Uterus (tissue), 4 donors: ENCODE data around the gene JOSD1. TPM values are rescaled to one million over a fixed set of nuclear protein-coding genes. Genes with fewer than 3 reads are reported as not detected.

Source experiments
- DNase-seq, 2 donors: peaks; one replicate each; pipeline ENCODE4 v3.0.0-alpha.2; 2019 to 2020
- H3K27ac ChIP-seq, 2 donors: fragments of 200-600 bp; sonication (generic); 1 replicate in 1 of 2; 2 replicates in 1 of 2; pipeline ENCODE4 v1.5.1; 2016 to 2018
- H3K27me3 ChIP-seq, 2 donors: fragments of 200-600 bp; sonication (generic); one replicate each; pipeline ENCODE4 v1.5.1; 2018 to 2019; ENCODE audit warnings: control low read depth in 1 of 2
- H3K36me3 ChIP-seq, 2 donors: fragments of 200-600 bp; sonication (generic); one replicate each; pipeline ENCODE4 v1.5.1; 2019; ENCODE audit warnings: control low read depth in 1 of 2
- H3K4me1 ChIP-seq, 2 donors: fragments of 200-600 bp; sonication (generic); one replicate each; pipeline ENCODE4 v1.5.1; 2018 to 2019; ENCODE audit warnings: control low read depth in 1 of 2
- H3K4me3 ChIP-seq, 2 donors: fragments of 200-600 bp; sonication (generic); 1 replicate in 1 of 2; 2 replicates in 1 of 2; pipeline ENCODE4 v1.5.1; 2018 to 2019; ENCODE audit warnings: mild to moderate bottlenecking in 1 of 2
- H3K9me3 ChIP-seq, 2 donors: fragments of 200-600 bp; sonication (generic); one replicate each; pipeline ENCODE4 v1.5.1; 2019; ENCODE audit warnings: control low read depth in 1 of 2
- CTCF ChIP-seq, 4 experiments: fragments of 200-600 bp in 2 of 4; fragments of 450-650 bp in 2 of 4; sonication (generic) in 2 of 4; IDR thresholded peaks; one replicate each; pipeline ENCODE4 v1.5.1; 2016 to 2019; ENCODE audit warnings: antibody characterized with exemption in 4 of 4, mild to moderate bottlenecking in 2 of 4, moderate library complexity in 1 of 4
- POLR2A ChIP-seq, 2 donors: fragments of 450-650 bp; IDR thresholded peaks; one replicate each; pipeline ENCODE4 v1.6.1; 2016; ENCODE audit warnings: antibody characterized with exemption in 2 of 2, mild to moderate bottlenecking in 1 of 2, moderate library complexity in 1 of 2
- intact Hi-C: fragments of 100-400 bp; cut with DNase I; formaldehyde crosslinking; loops from one replicate; pipeline ENCODE4 v1.15.1; 2023; ENCODE audit warnings: low total_unique reads
- small RNA-seq: library from RNA; depleted of rRNA; stranded (forward); fragments of <200 nt; gene quantifications from one replicate; pipeline ENCODE3, GENCODE V24; 2016
- total RNA-seq, 4 donors: library from RNA; depleted of rRNA in 3 of 4; stranded (reverse); fragments of >200 nt in 3 of 4; gene quantifications; one replicate each; pipeline versions ENCODE4 v1.1.0 to v1.2.4, GENCODE V29; 2014 to 2023
- donor health status: DM: yes; HTN: yes; CAD: no.

The JOSD1 gene
- total RNA-seq, 4 donors from 2014 or later = 24.4 to 57.9 (median 40.2) TPM

- TF ChIP-seq POLR2A (IDR thresholded peaks at IDR 0.05) (no peak), CTCF (IDR thresholded peaks at IDR 0.05) (no peak)
- Histone ChIP-seq H3K36me3 (no peaks in the 10 kb centered on the region), H3K4me1 (no peaks in the 10 kb centered on the region), H3K27ac (no peak overlapping the region), H3K27me3 (no peaks in the 10 kb centered on the region), H3K4me3 (no peak overlapping the region), H3K9me3 (no peaks in the 10 kb centered on the region)
- no peak for DNase-seq
- intact Hi-C loops = no loop called here
Observed at GRCh38 chr22:38641476-38642040, 59.2 kb downstream of the JOSD1 start.

- H3K4me3 ChIP-seq = no peak overlapping the region
- H3K27ac ChIP-seq = no peak overlapping the region
- TF ChIP-seq POLR2A (IDR thresholded peaks at IDR 0.05) = no peak
- no peak for TF ChIP-seq CTCF (IDR thresholded peaks at IDR 0.05)
- H3K4me1 ChIP-seq = no peaks in the 10 kb centered on the region
- no peaks in the 10 kb centered on the region for H3K36me3 ChIP-seq
- no peaks in the 10 kb centered on the region for H3K9me3 ChIP-seq
- H3K27me3 ChIP-seq = no peaks in the 10 kb centered on the region
- DNase-seq = no peak
- intact Hi-C loops = no loop called here
Observed at GRCh38 chr22:38638728-38639127, 62.0 kb downstream of the JOSD1 start.

GRCh38 chr22:38638216-38638615, 62.5 kb downstream of the JOSD1 start:
- Histone ChIP-seq H3K4me3 (no peak overlapping the region), H3K36me3 (no peaks in the 10 kb centered on the region), H3K27me3 (no peaks in the 10 kb centered on the region), H3K4me1 (no peaks in the 10 kb centered on the region), H3K9me3 (no peaks in the 10 kb centered on the region), H3K27ac (no peak overlapping the region)
- intact Hi-C loops = no loop called here
- DNase-seq = no peak
- no peak for TF ChIP-seq CTCF (IDR thresholded peaks at IDR 0.05)
- no peak for TF ChIP-seq POLR2A (IDR thresholded peaks at IDR 0.05)

Small RNA genes within 50 kb of the gene (small RNA-seq; reads per million reads assigned to genes)
- gene AL021707.8 = not detected

Other genes starting within 250 kb of the JOSD1 start
- 1 to 10 TPM in 1 of 4 donors, under 1 TPM in 1, not detected in 2; 0.21 to 1.1 TPM for gene KCNJ4, start 245.7 kb downstream of the JOSD1 start, total RNA-seq
- gene KDELR3, start 232.8 kb downstream of the JOSD1 start, total RNA-seq = 10 to 100 TPM in 1 of 4 donors, 1 to 10 TPM in 1, under 1 TPM in 1, not detected in 1; 0.77 to 43.1 (median 4.7) TPM
- gene DDX17, start 194.6 kb downstream of the JOSD1 start, total RNA-seq = 100 to 1,000 TPM; 441 to 971 (median 665) TPM
- gene DMC1, start 130.8 kb downstream of the JOSD1 start, total RNA-seq = 1 to 10 TPM in 2 of 4 donors, under 1 TPM in 1, not detected in 1; 0.26 to 8.4 (median 5.2) TPM
- gene FAM227A, start 44.6 kb downstream of the JOSD1 start, total RNA-seq = 10 to 100 TPM in 1 of 4 donors, 1 to 10 TPM in 3; 1.5 to 10.4 (median 4.6) TPM
- gene CBY1, start 44.3 kb downstream of the JOSD1 start, total RNA-seq = 10 to 100 TPM; 10.5 to 42.8 (median 28.6) TPM
- gene TOMM22, start 19.0 kb downstream of the JOSD1 start, total RNA-seq = 10 to 100 TPM; 17.6 to 62.5 (median 48.4) TPM
- 10 to 100 TPM; 16.2 to 71.5 (median 56.1) TPM for gene GTPBP1, start 5.0 kb upstream of the JOSD1 start, total RNA-seq
- 100 to 1,000 TPM; 118 to 285 (median 175) TPM for gene SUN2, start 55.1 kb upstream of the JOSD1 start, total RNA-seq
- gene DNAL4, start 93.2 kb upstream of the JOSD1 start, total RNA-seq = 10 to 100 TPM in 2 of 4 donors, 1 to 10 TPM in 2; 3.1 to 23.4 (median 8.3) TPM
- gene NPTXR, start 143.1 kb upstream of the JOSD1 start, total RNA-seq = 10 to 100 TPM in 2 of 4 donors, 1 to 10 TPM in 2; 1.8 to 24.1 (median 10.0) TPM
- 100 to 1,000 TPM in 1 of 4 donors, 10 to 100 TPM in 3; 11.0 to 145 (median 56.4) TPM for gene CBX6, start 171.3 kb upstream of the JOSD1 start, total RNA-seq